Small intestine (tissue), 7 donors: Measurements from ENCODE around the gene ELL2. TPM values are rescaled to one million over a fixed set of nuclear protein-coding genes. Genes with fewer than 3 reads are reported as not detected.

ENCODE experiments used
- DNase-seq, 2 donors: peaks; one replicate each; pipeline versions ENCODE4 v3.0.0 to v3.0.0-alpha.2; 2013
- FAIRE-seq: peaks from 2 replicates; lab custom pipeline; 2012; peaks lifted over from hg19 to GRCh38; lab: Jason Lieb, UNC
- H3K27ac ChIP-seq, 3 donors: one replicate each; pipeline ENCODE4 v1.5.1; 2013; ENCODE audit warnings: low read length in 2 of 3, mild to moderate bottlenecking in 2 of 3, control low read depth in 1 of 3, inconsistent platforms in 1 of 3, low read depth in 1 of 3, moderate library complexity in 1 of 3
- H3K27me3 ChIP-seq, 3 donors: one replicate each; pipeline ENCODE4 v1.6.1; 2013; ENCODE audit warnings: low read length in 3 of 3, inconsistent platforms in 1 of 3; ENCODE audit not compliant: control insufficient read depth in 3 of 3, insufficient read depth in 3 of 3
- H3K36me3 ChIP-seq, 3 donors: one replicate each; pipeline ENCODE4 v1.6.1; 2013; ENCODE audit warnings: low read length in 3 of 3, inconsistent platforms in 1 of 3, low read depth in 1 of 3, mild to moderate bottlenecking in 1 of 3, moderate library complexity in 1 of 3; ENCODE audit not compliant: control insufficient read depth in 3 of 3, insufficient read depth in 2 of 3
- H3K4me1 ChIP-seq, 3 donors: one replicate each; pipeline ENCODE4 v1.6.1; 2013; ENCODE audit warnings: low read length in 2 of 3, inconsistent platforms in 1 of 3, low read depth in 1 of 3, mild to moderate bottlenecking in 1 of 3, moderate library complexity in 1 of 3; ENCODE audit not compliant: control insufficient read depth in 3 of 3, insufficient read depth in 2 of 3
- H3K4me3 ChIP-seq, 3 donors: one replicate each; pipeline ENCODE4 v1.5.1; 2013; ENCODE audit warnings: low read length in 3 of 3, control low read depth in 1 of 3, inconsistent platforms in 1 of 3, low read depth in 1 of 3, mild to moderate bottlenecking in 1 of 3, moderate library complexity in 1 of 3
- H3K9me3 ChIP-seq, 2 donors: one replicate each; pipeline ENCODE4 v1.6.1; 2013; ENCODE audit warnings: low read depth in 1 of 2, low read length in 1 of 2; ENCODE audit not compliant: control insufficient read depth in 2 of 2, insufficient read depth in 1 of 2
- WGBS, 3 donors: extraction: QIAGEN DNeasy Blood & Tissue Kit; methylation state at CpG; one replicate each; pipeline ENCODE4 v1.1.7; 2013; 5-methylcytosine and 5-hydroxymethylcytosine counted together
- polyA plus RNA-seq, 4 donors: library from polyadenylated mRNA; stranded (reverse) in 3 of 4; unstranded in 1 of 4; fragments of 200-250 nt in 3 of 4; fragments of 120-200 nt in 1 of 4; gene quantifications; one replicate each; pipeline versions ENCODE4 v1.2.1 to v1.2.3, GENCODE V29; 2013
- donor health status: healthy with polysubstance abuse.
- donor health status: control.
- donor health status: control.
- donor health status: Bipolar disorder and iron deficiency.
- donor health status: healthy.

ELL2 gene
- polyA plus RNA-seq, 4 donors, result 9.7 to 35.7 (median 12.2) TPM

DNA sequence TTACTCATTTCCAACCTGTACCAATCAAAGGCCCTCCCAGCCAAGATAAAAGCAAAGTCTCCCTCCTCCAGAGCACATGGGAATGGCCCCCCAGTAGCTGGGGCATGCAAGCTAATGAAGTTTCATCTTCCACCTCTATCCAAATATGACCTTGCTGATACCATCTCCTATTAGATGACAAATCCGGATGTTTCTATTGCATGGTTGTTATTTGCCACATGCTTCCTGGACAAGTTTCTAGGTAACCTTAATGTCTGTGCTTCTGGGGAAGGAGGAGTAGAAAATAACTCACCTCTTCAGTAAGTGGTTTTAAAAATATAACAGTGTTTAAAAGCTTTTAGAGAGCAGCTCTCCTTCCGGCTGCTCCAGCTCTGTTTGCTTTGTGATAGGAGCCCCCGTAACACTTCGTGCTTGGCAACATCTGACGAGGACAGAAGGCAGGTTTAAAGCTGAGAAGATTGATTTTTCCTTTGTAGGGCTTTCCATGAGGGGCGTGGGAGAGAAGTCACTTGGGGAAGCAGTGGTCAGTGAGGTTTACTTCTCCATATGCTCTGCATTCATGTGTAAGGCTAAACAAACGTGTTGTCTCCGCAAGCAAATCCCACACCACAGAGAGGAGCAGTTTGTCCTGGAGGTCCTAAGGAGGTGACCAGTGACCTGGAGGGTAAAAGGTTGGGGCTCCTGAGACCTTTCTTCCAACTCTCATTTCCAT is 98.8 kb downstream of the ELL2 start:
- H3K9me3 ChIP-seq, result no peaks in the 10 kb centered on the region
- H3K4me1 ChIP-seq, result peaks cover 4 to 45% (median 15%) of the 10 kb centered on the region in 3 donors
- H3K27me3 ChIP-seq, result no peaks in the 10 kb centered on the region
- peak in 1 of 2 donors; percentile 46 for DNase-seq
- no peak for FAIRE-seq
- H3K36me3 ChIP-seq, result no peaks in the 10 kb centered on the region
- 76 to 79% (median 76%) methylated on average over 8 of the region's 8 CpGs for WGBS, 3 donors
- H3K4me3 ChIP-seq, result no peak overlapping the region
- peak overlapping the region in 2 of 3 donors; percentile 16 to 57 for H3K27ac ChIP-seq

DNA sequence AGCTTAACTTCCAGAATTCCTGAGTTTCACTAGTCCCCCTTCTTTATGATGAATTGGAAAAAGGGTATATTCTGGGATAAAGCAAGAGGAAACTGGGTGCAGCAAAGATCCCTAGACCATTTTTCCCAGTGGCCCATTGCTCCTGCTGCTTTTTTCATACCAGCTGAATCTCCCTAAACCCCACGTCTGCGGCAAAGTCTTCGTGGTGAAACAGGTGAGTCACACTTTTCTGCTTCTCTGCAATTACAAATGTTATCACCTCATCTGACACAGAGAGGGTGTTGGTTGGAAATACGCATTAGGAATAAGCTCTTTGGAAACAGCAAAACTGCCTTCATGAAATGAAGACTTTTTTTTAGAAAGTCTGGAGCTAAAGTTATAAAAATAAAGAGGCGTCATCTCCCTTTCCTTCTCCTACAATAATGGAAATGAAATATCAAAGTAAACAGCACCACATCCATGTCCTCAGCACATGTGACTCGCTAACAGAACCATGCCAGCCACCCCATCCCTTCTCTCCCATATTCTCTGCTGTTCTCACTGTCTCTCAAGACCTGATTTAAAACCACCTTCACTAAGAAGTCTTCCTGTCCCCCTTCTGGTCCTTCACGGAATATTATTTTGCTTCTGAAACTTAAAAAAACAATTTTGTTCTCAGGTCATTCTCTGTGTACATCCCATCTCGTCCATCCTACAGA is 99.6 kb downstream of the ELL2 start:
- Histone ChIP-seq H3K36me3 (no peaks in the 10 kb centered on the region), H3K4me3 (no peak overlapping the region), H3K27ac (peak overlapping the region in 2 of 3 donors; percentile 57 to 79), H3K9me3 (no peaks in the 10 kb centered on the region), H3K27me3 (no peaks in the 10 kb centered on the region), H3K4me1 (peaks cover 4 to 45% (median 15%) of the 10 kb centered on the region in 3 donors)
- FAIRE-seq (no peak), DNase-seq (peak; percentile 54 to 55)
- WGBS, 3 donors, result 55 to 66% (median 55%) methylated on average over 8 of the region's 8 CpGs

GRCh38 chr5:95861221-95861863 is 100.3 kb downstream of the ELL2 start:
- FAIRE-seq, result no peak
- 42 to 79% (median 67%) methylated on average over 14 of the region's 14 CpGs for WGBS, 3 donors

GRCh38 chr5:95859661-95860060 is 102.0 kb downstream of the ELL2 start:
- FAIRE-seq (no peak), DNase-seq (no peak)
- WGBS, 3 donors, result 82 to 92% (median 86%) methylated on average over 4 of the region's 4 CpGs
- no peaks in the 10 kb centered on the region for H3K27me3 ChIP-seq
- no peak overlapping the region for H3K4me3 ChIP-seq
- H3K9me3 ChIP-seq, result no peaks in the 10 kb centered on the region
- H3K36me3 ChIP-seq, result no peaks in the 10 kb centered on the region
- peak overlapping the region in 1 of 3 donors; percentile 32 for H3K27ac ChIP-seq
- peaks cover 2 to 34% (median 13%) of the 10 kb centered on the region in 3 donors for H3K4me1 ChIP-seq

More at GRCh38 chr5:95861221-95861863, 100.3 kb downstream of the ELL2 start:
- Histone ChIP-seq H3K4me3 (no peak overlapping the region), H3K4me1 (peaks cover 4 to 45% (median 15%) of the 10 kb centered on the region in 3 donors), H3K9me3 (no peaks in the 10 kb centered on the region), H3K27ac (peak overlapping the region in 2 of 3 donors; percentile 57 to 79), H3K36me3 (no peaks in the 10 kb centered on the region), H3K27me3 (no peaks in the 10 kb centered on the region)
- peak in 1 of 2 donors; percentile 60 for DNase-seq

GRCh38 chr5:95858661-95859595 is 102.7 kb downstream of the ELL2 start:
- DNase-seq (peak; percentile 75 to 91), FAIRE-seq (no peak)
- no peaks in the 10 kb centered on the region for H3K27me3 ChIP-seq
- H3K27ac ChIP-seq, result peak overlapping the region in 1 of 3 donors; percentile 77
- H3K9me3 ChIP-seq, result no peaks in the 10 kb centered on the region
- peaks cover 2 to 26% (median 13%) of the 10 kb centered on the region in 3 donors for H3K4me1 ChIP-seq
- H3K36me3 ChIP-seq, result no peaks in the 10 kb centered on the region
- 11 to 14% (median 13%) methylated on average over 28 of the region's 28 CpGs for WGBS, 3 donors
- peak overlapping the region in 1 of 3 donors; percentile 15 for H3K4me3 ChIP-seq

DNA sequence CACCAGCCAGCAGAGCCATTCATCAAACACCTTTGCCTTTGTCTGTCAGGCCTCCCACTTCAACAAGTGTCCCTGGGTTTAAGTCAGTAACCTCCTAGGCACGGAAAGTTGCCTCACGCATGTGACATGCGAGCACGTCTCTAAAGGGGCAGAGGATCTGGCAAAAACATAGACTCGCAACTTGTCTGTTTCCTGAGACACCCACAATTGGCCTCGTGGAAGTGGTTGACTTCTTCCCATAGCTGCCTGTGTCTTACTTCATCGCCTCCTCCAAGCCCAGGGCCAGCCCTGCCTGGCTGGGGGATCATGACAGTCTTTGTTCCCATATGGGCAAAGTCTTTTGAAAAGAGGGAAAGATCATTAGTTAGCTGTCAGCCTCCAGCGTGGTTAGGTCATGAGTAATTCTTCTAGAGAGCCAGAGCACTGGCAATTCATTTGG is 103.6 kb downstream of the ELL2 start:
- 69 to 77% (median 75%) methylated on average over 8 of the region's 8 CpGs for WGBS, 3 donors
- no peaks in the 10 kb centered on the region for H3K9me3 ChIP-seq
- no peaks in the 10 kb centered on the region for H3K36me3 ChIP-seq
- no peak overlapping the region for H3K4me3 ChIP-seq
- H3K27me3 ChIP-seq, result no peaks in the 10 kb centered on the region
- DNase-seq, result no peak
- peak overlapping the region in 1 of 3 donors; percentile 77 for H3K27ac ChIP-seq
- H3K4me1 ChIP-seq, result peaks cover 2 to 21% (median 13%) of the 10 kb centered on the region in 3 donors
- no peak for FAIRE-seq

GRCh38 chr5:95857185-95857945 is 104.3 kb downstream of the ELL2 start:
- Histone ChIP-seq H3K4me3 (no peak overlapping the region), H3K9me3 (no peaks in the 10 kb centered on the region), H3K27me3 (no peaks in the 10 kb centered on the region), H3K4me1 (peaks cover 2 to 14% (median 10%) of the 10 kb centered on the region in 3 donors), H3K27ac (peak overlapping the region in 1 of 3 donors; percentile 77), H3K36me3 (no peaks in the 10 kb centered on the region)
- WGBS, 3 donors, result 68 to 71% (median 71%) methylated on average over 12 of the region's 12 CpGs
- no peak for FAIRE-seq
- DNase-seq, result no peak
